ENCODE measurements around the gene MYMK.

DNA sequence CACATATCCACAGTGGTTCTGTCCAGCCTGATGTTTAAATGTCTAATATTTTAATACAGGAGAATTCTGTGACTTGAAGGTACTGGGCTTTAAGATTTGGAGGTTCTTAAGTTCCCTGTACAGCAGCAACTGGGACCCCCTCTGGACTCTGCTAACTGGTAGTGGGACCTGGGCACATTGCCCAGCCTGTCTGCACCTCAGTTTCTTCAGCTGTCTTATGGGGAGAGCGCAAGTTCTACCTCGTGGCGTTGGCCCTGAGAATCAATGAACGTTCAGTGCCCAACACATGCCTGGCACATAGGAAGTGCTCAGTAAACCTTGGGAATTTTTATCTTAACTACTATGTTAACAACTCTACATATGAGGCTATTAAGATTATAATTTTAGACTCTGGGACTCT lies 47.3 kb downstream of the MYMK start:
- TF ChIP-seq BHLHE40 (IDR thresholded peaks at IDR 0.05; ENCODE audit: borderline replicate concordance), result no peak
- no peak for TF ChIP-seq ELF4 (IDR thresholded peaks at IDR 0.05)
- TF ChIP-seq FOXA1 (IDR thresholded peaks at IDR 0.05), result no peak

All from HEK293T (cell line).